ENCODE data around the gene PIP5KL1. TPM values are rescaled to one million over a fixed set of nuclear protein-coding genes. Genes with fewer than 3 reads are reported as not detected.
A peak's percentile ranks its signal among the peaks of the same experiment; 100 is the strongest.

The PIP5KL1 gene
- total RNA-seq, 1 donor from 2014 or later = 3.4 TPM

GRCh38 chr9:127878001-127878651, 52.5 kb downstream of the PIP5KL1 start:
- Mint-ChIP-seq H3K27me3 (ENCODE audit: low read depth) (peaks cover 2% of the 10 kb centered on the region), H3K27ac (no peak overlapping the region), H3K36me3 (ENCODE audit: low read depth) (peaks cover 9% of the 10 kb centered on the region), H3K4me3 (ENCODE audit: low read depth) (peak overlapping the region; percentile 17), H3K4me1 (ENCODE audit: low read depth) (no peaks in the 10 kb centered on the region), H3K9me3 (no peaks in the 10 kb centered on the region)
- no peak for DNase-seq (ENCODE audit: low spot score)
- intact Hi-C loops (cut with micrococcal nuclease) = no loop called here

GRCh38 chr9:127877566-127877998, 53.0 kb downstream of the PIP5KL1 start, which contains the start of gene AK1:
TSS of gene AK1 (minus strand) at chr9:127877675. CDS start at chr9:127874617, 3,058 bp downstream.
- intact Hi-C loops (cut with micrococcal nuclease) = no loop called here
- H3K4me1 Mint-ChIP-seq (ENCODE audit: low read depth) = no peaks in the 10 kb centered on the region

GRCh38 chr9:127876764-127877562, 53.6 kb downstream of the PIP5KL1 start:
- Mint-ChIP-seq H3K27me3 (ENCODE audit: low read depth) (peaks cover 2% of the 10 kb centered on the region), H3K27ac (no peak overlapping the region), H3K9me3 (no peaks in the 10 kb centered on the region), H3K36me3 (ENCODE audit: low read depth) (peaks cover 3% of the 10 kb centered on the region), H3K4me1 (ENCODE audit: low read depth) (no peaks in the 10 kb centered on the region), H3K4me3 (ENCODE audit: low read depth) (peak overlapping the region; percentile 26)
- intact Hi-C loops (cut with micrococcal nuclease) = no loop called here
- no peak for DNase-seq (ENCODE audit: low spot score)

More at GRCh38 chr9:127877566-127877998, 53.0 kb downstream of the PIP5KL1 start, which contains the start of gene AK1:
- peaks cover 2% of the 10 kb centered on the region for H3K27me3 Mint-ChIP-seq (ENCODE audit: low read depth)
- no peak within 1 kb of the TSS for H3K27ac Mint-ChIP-seq
- peak within 1 kb of the TSS; percentile 26 for H3K4me3 Mint-ChIP-seq (ENCODE audit: low read depth)
- peaks cover 4% of the 10 kb centered on the region for H3K36me3 Mint-ChIP-seq (ENCODE audit: low read depth)
- no peak for DNase-seq (ENCODE audit: low spot score)
- H3K9me3 Mint-ChIP-seq = no peaks in the 10 kb centered on the region

GRCh38 chr9:127876026-127876763, 54.4 kb downstream of the PIP5KL1 start:
- Mint-ChIP-seq H3K4me3 (ENCODE audit: low read depth) (no peak overlapping the region), H3K4me1 (ENCODE audit: low read depth) (no peaks in the 10 kb centered on the region), H3K27ac (no peak overlapping the region), H3K36me3 (ENCODE audit: low read depth) (peaks cover 2% of the 10 kb centered on the region), H3K9me3 (no peaks in the 10 kb centered on the region), H3K27me3 (ENCODE audit: low read depth) (peaks cover 2% of the 10 kb centered on the region)
- intact Hi-C loops (cut with micrococcal nuclease) = no loop called here
- no peak for DNase-seq (ENCODE audit: low spot score)

GRCh38 chr9:127875306-127875966, 55.1 kb downstream of the PIP5KL1 start:
- no peaks in the 10 kb centered on the region for H3K9me3 Mint-ChIP-seq
- no peak for DNase-seq (ENCODE audit: low spot score)
- H3K27me3 Mint-ChIP-seq (ENCODE audit: low read depth) = peaks cover 2% of the 10 kb centered on the region
- no peak overlapping the region for H3K27ac Mint-ChIP-seq
- no peaks in the 10 kb centered on the region for H3K4me1 Mint-ChIP-seq (ENCODE audit: low read depth)
- no peaks in the 10 kb centered on the region for H3K36me3 Mint-ChIP-seq (ENCODE audit: low read depth)
- intact Hi-C loops (cut with micrococcal nuclease) = no loop called here
- no peak overlapping the region for H3K4me3 Mint-ChIP-seq (ENCODE audit: low read depth)

- intact Hi-C loops (cut with micrococcal nuclease) = no loop called here
- Mint-ChIP-seq H3K27me3 (ENCODE audit: low read depth) (peaks cover 2% of the 10 kb centered on the region), H3K36me3 (ENCODE audit: low read depth) (no peaks in the 10 kb centered on the region), H3K9me3 (no peaks in the 10 kb centered on the region), H3K4me1 (ENCODE audit: low read depth) (no peaks in the 10 kb centered on the region), H3K27ac (no peak overlapping the region), H3K4me3 (ENCODE audit: low read depth) (no peak overlapping the region)
- DNase-seq (ENCODE audit: low spot score) = no peak
Measured at GRCh38 chr9:127874301-127875221, 56.0 kb downstream of the PIP5KL1 start.

- Mint-ChIP-seq H3K4me3 (ENCODE audit: low read depth) (no peak overlapping the region), H3K27ac (no peak overlapping the region), H3K4me1 (ENCODE audit: low read depth) (no peaks in the 10 kb centered on the region)
Measured at GRCh38 chr9:127873886-127874285, 56.7 kb downstream of the PIP5KL1 start.

GRCh38 chr9:127873223-127873691, 57.3 kb downstream of the PIP5KL1 start:
- H3K4me3 Mint-ChIP-seq (ENCODE audit: low read depth) = no peak overlapping the region
- no peaks in the 10 kb centered on the region for H3K4me1 Mint-ChIP-seq (ENCODE audit: low read depth)
- no peaks in the 10 kb centered on the region for H3K9me3 Mint-ChIP-seq
- H3K27me3 Mint-ChIP-seq (ENCODE audit: low read depth) = peaks cover 2% of the 10 kb centered on the region
- DNase-seq (ENCODE audit: low spot score) = no peak
- peaks cover 4% of the 10 kb centered on the region for H3K36me3 Mint-ChIP-seq (ENCODE audit: low read depth)
- intact Hi-C loops (cut with micrococcal nuclease) = no loop called here
- no peak overlapping the region for H3K27ac Mint-ChIP-seq

More at GRCh38 chr9:127873886-127874285, 56.7 kb downstream of the PIP5KL1 start:
- H3K36me3 Mint-ChIP-seq (ENCODE audit: low read depth) = no peaks in the 10 kb centered on the region
- intact Hi-C loops (cut with micrococcal nuclease) = no loop called here
- H3K9me3 Mint-ChIP-seq = no peaks in the 10 kb centered on the region
- no peak for DNase-seq (ENCODE audit: low spot score)
- peaks cover 2% of the 10 kb centered on the region for H3K27me3 Mint-ChIP-seq (ENCODE audit: low read depth)

- Mint-ChIP-seq H3K4me3 (ENCODE audit: low read depth) (no peak overlapping the region), H3K9me3 (no peaks in the 10 kb centered on the region)
Measured at GRCh38 chr9:127872369-127873222, 58.0 kb downstream of the PIP5KL1 start.

GRCh38 chr9:127871531-127871930, 59.0 kb downstream of the PIP5KL1 start:
- H3K4me3 Mint-ChIP-seq (ENCODE audit: low read depth) = no peak overlapping the region
- H3K27ac Mint-ChIP-seq = no peak overlapping the region
- no peak for DNase-seq (ENCODE audit: low spot score)
- no peaks in the 10 kb centered on the region for H3K9me3 Mint-ChIP-seq
- no peaks in the 10 kb centered on the region for H3K4me1 Mint-ChIP-seq (ENCODE audit: low read depth)
- intact Hi-C loops (cut with micrococcal nuclease) = loop anchor here (2.0 kb wide), 1 partner anchor 137 kb away; the partner anchor contains the start of gene TOR2A
- H3K36me3 Mint-ChIP-seq (ENCODE audit: low read depth) = peaks cover 5% of the 10 kb centered on the region
- H3K27me3 Mint-ChIP-seq (ENCODE audit: low read depth) = no peaks in the 10 kb centered on the region

More at GRCh38 chr9:127872369-127873222, 58.0 kb downstream of the PIP5KL1 start:
- no peak for DNase-seq (ENCODE audit: low spot score)
- Mint-ChIP-seq H3K27me3 (ENCODE audit: low read depth) (no peaks in the 10 kb centered on the region), H3K4me1 (ENCODE audit: low read depth) (no peaks in the 10 kb centered on the region), H3K36me3 (ENCODE audit: low read depth) (peaks cover 5% of the 10 kb centered on the region), H3K27ac (no peak overlapping the region)
- intact Hi-C loops (cut with micrococcal nuclease) = no loop called here

GRCh38 chr9:127870887-127871286, 59.7 kb downstream of the PIP5KL1 start:
- no peak for DNase-seq (ENCODE audit: low spot score)
- H3K4me3 Mint-ChIP-seq (ENCODE audit: low read depth) = no peak overlapping the region
- no peak overlapping the region for H3K27ac Mint-ChIP-seq
- intact Hi-C loops (cut with micrococcal nuclease) = loop anchor here (2.0 kb wide), 1 partner anchor 136 kb away; the partner anchor contains the start of gene TOR2A
- no peaks in the 10 kb centered on the region for H3K9me3 Mint-ChIP-seq
- H3K27me3 Mint-ChIP-seq (ENCODE audit: low read depth) = no peaks in the 10 kb centered on the region
- peaks cover 1% of the 10 kb centered on the region for H3K4me1 Mint-ChIP-seq (ENCODE audit: low read depth)
- peaks cover 5% of the 10 kb centered on the region for H3K36me3 Mint-ChIP-seq (ENCODE audit: low read depth)
